HG02943 (cell line): ENCODE results near the gene GTPBP2.
"Not testable (repeated sequence)": the region's sequence is repeated elsewhere in the genome, so short reads cannot be mapped to it uniquely, and the experiment has no call there.

ENCODE experiments used
- ATAC-seq: cut with Tn5 transposase; IDR thresholded peaks from one replicate; pipeline ENCODE4 v1.9.1; 2021; ENCODE audit warnings: mild to moderate bottlenecking, low read depth, moderate library complexity; ENCODE audit not compliant: unreplicated experiment

Gene GTPBP2

DNA sequence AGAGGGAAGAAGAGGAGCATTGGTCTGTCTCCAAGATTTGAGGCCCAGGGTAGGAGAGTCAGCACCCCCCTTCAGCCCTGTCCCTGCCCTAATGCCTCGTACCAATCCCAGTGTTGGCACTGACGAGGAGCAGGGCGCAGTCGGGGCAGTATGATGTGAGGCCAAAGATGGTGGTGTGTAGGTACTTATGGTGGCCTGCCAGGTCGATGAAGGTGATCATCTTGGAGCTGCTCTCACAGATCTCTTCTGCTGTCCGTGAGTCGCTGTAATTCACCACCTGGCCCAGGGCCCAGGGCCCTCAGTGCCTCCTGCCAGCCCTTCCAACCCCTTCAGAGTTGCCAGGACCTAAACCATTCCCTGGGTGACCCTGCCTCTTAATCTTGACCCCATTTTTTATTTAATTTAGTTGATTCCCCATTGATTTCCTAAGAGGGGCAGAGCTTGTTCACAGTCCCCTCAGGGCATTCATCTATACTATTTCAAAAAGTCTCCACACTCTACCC, 4.2 kb downstream of the GTPBP2 start:
- no peak for ATAC-seq

- no peak for ATAC-seq
These were observed 4.9 kb downstream of the GTPBP2 start for GRCh38 chr6:43623880-43624785.

DNA sequence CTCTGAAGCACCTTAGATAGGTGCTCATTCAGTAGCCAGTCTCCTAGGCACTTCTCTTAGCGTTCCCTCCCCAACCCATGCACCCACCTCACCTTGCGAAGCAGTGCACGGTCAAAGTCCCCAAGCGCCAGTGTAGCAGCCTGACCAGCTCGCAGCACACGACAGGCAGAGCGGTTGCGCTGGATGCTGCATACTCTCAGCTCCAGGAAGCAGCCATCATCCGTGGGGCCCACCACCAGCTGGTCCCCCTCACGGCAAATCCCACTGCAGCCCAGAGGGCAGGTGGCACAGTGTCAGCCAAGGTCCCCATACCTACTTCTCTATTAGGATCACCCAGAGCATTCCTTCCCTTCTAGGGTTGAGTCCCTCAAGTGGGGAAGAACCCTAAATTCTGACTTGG, 6.5 kb downstream of the GTPBP2 start:
- ATAC-seq = no peak

- ATAC-seq = no peak
These were observed 7.3 kb downstream of the GTPBP2 start for GRCh38 chr6:43621836-43622180.

GRCh38 chr6:43621078-43621835, 7.8 kb downstream of the GTPBP2 start:
- ATAC-seq = no peak

DNA sequence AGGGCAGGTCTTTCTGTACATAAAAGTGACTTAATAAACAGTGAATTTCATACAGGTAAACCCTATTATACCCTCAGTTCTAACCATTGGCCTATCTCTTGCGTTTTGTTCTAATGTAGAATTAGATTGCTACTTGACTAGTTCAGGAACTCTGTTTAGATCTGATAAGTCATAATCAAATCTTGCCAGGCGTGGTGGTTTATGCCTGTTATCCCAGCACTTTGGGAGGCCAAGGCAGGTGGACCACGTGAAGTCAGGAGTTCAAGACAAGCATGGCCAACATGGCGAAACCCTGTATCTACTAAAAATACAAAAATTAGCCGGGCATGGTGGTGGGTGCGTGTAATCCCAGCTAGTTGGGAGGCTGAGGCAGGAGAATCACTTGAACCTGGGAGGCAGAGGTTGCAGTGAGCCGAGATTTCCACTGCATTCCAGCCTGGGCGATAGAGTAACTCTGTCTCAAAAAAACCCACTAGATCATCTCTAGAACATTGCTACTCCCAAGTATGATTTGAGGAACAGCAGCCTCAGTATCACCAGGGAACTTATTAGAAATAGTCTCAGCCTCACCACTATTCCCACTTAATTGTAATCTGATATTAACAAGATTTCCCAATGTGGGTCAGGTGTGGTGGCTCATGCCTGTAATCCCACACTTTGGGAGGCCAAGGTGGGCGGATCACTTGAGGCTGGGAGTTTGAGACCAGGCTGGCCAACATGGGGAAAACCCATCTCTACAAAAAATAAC, 12.2 kb downstream of the GTPBP2 start:
- no peak for ATAC-seq

DNA sequence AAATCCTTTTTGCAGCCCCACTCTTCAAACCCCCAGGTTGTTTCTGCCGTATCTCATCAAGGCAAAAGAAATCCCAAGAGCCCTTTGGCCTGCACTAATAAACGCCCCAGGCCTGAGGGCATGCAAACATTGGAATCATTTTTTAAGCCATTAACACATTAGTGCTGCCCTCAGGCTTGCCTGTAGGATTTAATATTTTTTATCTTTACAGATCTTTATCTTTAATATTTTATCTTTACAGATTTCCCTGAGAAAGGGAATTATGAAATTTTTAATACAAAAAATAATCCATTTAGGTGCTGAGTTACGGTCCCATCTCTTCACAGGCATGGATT, 14.7 kb downstream of the GTPBP2 start:
- ATAC-seq = no peak

- ATAC-seq = no peak
These were observed 15.2 kb downstream of the GTPBP2 start for GRCh38 chr6:43613721-43614395.

- no peak for ATAC-seq
These were observed 18.6 kb downstream of the GTPBP2 start for GRCh38 chr6:43610431-43610830.

GRCh38 chr6:43609402-43609801, 19.7 kb downstream of the GTPBP2 start:
- ATAC-seq = no peak

- ATAC-seq = no peak
These were observed 20.3 kb downstream of the GTPBP2 start for GRCh38 chr6:43608807-43609206.

DNA sequence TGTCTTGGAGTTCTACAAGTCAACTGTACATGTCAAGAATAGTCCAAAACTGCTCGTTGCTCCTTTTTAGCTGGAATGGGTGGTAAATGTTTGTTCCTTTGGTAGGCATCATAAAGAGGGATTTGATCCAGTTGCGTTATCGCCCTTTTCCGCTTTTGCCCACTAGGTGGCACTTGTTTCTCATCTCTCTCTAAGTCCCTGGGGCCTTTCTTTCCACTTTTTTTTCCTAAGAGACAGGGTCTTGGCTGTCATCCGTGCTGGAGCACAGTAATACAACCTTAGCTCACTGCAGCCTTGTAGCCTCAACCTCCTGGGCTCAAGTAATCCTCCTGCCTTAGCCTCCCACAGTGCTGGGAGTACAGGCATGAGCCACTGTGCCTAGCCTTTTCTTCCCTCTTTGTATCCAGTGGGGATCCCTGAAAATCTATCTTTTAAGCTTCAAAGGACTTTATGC, 20.7 kb downstream of the GTPBP2 start:
- ATAC-seq = no peak

- ATAC-seq = no peak
These were observed 23.0 kb downstream of the GTPBP2 start for GRCh38 chr6:43606019-43606418.

GRCh38 chr6:43604174-43604573, 24.9 kb downstream of the GTPBP2 start:
- no peak for ATAC-seq

GRCh38 chr6:43600595-43600994, 28.5 kb downstream of the GTPBP2 start:
- no peak for ATAC-seq

DNA sequence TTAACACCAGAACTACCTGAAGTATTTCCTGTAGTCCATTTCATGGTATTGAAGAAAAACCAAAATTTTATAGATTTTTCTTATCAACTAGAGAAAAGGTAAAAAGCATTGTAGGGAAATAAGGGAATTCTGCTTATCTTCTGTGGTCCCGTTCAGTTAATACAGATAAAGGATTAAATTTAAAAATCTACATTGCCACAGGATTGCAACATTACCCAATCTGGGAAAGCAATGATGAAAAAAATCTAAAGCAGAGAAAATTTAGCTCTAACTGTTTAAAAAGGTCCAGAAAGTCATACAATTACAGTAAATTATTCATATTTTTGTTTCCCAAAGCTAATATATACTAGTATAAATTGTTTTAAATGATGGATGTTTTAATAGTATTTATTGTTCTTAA, 35.1 kb downstream of the GTPBP2 start:
- ATAC-seq = no peak

- not testable (repeated sequence) for ATAC-seq
These were observed 39.5 kb downstream of the GTPBP2 start for GRCh38 chr6:43589564-43589963.

GRCh38 chr6:43588194-43588593, 40.9 kb downstream of the GTPBP2 start:
- ATAC-seq = no peak

DNA sequence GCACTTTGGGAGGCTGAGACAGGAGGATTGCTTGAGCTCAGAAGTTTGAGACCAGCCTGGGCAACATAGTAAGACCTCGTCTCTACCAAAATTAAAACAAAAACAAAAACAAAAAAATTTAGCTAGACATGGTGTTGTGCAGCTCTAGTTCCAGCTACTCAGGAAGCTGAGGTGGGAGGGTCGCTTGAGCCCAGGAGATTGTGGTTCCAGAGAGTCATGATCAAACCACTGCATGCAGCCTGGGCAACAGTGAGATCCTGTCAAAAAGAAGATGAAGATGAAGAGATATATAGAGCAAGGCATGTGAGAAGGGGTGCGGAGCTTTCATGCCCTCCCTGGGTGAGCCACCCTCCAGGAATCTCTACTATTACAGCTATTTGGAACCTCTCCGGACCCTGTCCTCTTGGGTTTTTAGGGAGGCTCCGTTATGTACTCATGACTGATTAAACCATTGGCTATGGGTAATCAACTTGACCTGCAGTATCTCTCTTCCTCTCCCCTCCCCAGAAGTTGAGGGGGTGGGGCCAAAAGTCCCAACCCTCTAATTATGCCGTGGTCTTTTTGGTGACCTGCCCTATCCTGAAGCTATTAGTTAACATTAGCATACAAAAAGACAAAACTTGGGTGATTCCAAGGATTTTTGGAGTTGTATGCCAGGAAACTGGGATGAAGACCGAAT, 44.0 kb downstream of the GTPBP2 start:
- ATAC-seq = no peak

- no peak for ATAC-seq
These were observed 46.2 kb downstream of the GTPBP2 start for GRCh38 chr6:43582911-43583310.
